A549 treated with ZK216348 at 1 μM for 4 hours (cell line): ENCODE results near the gene MARCHF4. TPM values are rescaled to one million over a fixed set of nuclear protein-coding genes. Genes with fewer than 3 reads are reported as not detected.

Experiments used
- total RNA-seq: library from RNA; stranded (reverse); fragments of 200-300 nt; extraction: Qiagen RNA extraction; gene quantifications from 5 replicates; pipeline ENCODE4 v1.2.3, GENCODE V29; 2022; ENCODE audit warnings: low read depth

The MARCHF4 gene
- 30.1 to 45.6 TPM (median 35.6 TPM) in 5 replicates for total RNA-seq

GRCh38 chr2:216371721-216372702 is at the start of gene MARCHF4:
MARCHF4 (minus strand) TSS chr2:216372483; CDS start chr2:216370260, 2,223 bp downstream.

GRCh38 chr2:216412022-216412999 is 40.0 kb upstream of the MARCHF4 start, which contains the start of gene SMARCAL1:
SMARCAL1 (plus strand) TSS chr2:216412484; CDS start chr2:216414705, 2,221 bp downstream.

Other genes with a start within 250 kb of the MARCHF4 start
- gene SMARCAL1, start 40.0 kb upstream of the MARCHF4 start, total RNA-seq, result 15.4 to 18.5 TPM (median 16.1 TPM) in 5 replicates
- 4,513 to 5,907 TPM (median 5,049 TPM) in 5 replicates for gene RPL37A, start 126.4 kb upstream of the MARCHF4 start, total RNA-seq